Activated CD4-positive, alpha-beta memory T cell treated with anti-CD3 and anti-CD28 coated beads for 36 hours (primary cell): Measurements from ENCODE around the gene DOP1B. TPM values are rescaled to one million over a fixed set of nuclear protein-coding genes. Genes with fewer than 3 reads are reported as not detected.
"Not testable (repeated sequence)": the region's sequence is repeated elsewhere in the genome, so short reads cannot be mapped to it uniquely, and the experiment has no call there.

ENCODE experiments used
- CTCF ChIA-PET: fragments of 350-600 bp; sonication (Branson Sonifier 250); formaldehyde crosslinking; loops from one replicate; lab custom pipeline; 2021; ENCODE audit warnings: antibody characterized with exemption, inconsistent platforms; lab: Charles Lee
- POLR2A ChIA-PET: fragments of 350-600 bp; sonication (Branson Sonifier 250); formaldehyde crosslinking; loops from one replicate; lab custom pipeline; 2021; ENCODE audit warnings: antibody characterized with exemption; lab: Charles Lee
- DNase-seq: peaks from one replicate; pipeline ENCODE4 v3.0.0-alpha.2; 2020
- H3K27ac Mint-ChIP-seq: one replicate; pipeline ENCODE4 v1.8.0; 2021; ENCODE audit warnings: mixed read lengths
- H3K27me3 Mint-ChIP-seq: one replicate; pipeline ENCODE4 v1.8.0; 2021; ENCODE audit warnings: mixed read lengths
- H3K36me3 Mint-ChIP-seq: one replicate; pipeline ENCODE4 v1.8.0; 2021; ENCODE audit warnings: mixed read lengths
- H3K4me1 Mint-ChIP-seq: one replicate; pipeline ENCODE4 v1.8.0; 2021; ENCODE audit warnings: low read depth, mixed read lengths
- H3K4me3 Mint-ChIP-seq: one replicate; pipeline ENCODE4 v1.8.0; 2021; ENCODE audit warnings: mild to moderate bottlenecking, mixed read lengths
- H3K9me3 Mint-ChIP-seq: one replicate; pipeline ENCODE4 v1.8.0; 2021; ENCODE audit warnings: mixed read lengths
- intact Hi-C: fragments of 100-400 bp; cut with micrococcal nuclease; formaldehyde crosslinking; loops from one replicate; pipeline ENCODE4 v1.15.1; 2023
- total RNA-seq, 2 experiments: library from RNA; stranded (reverse); gene quantifications; one replicate each; pipeline ENCODE4 v1.2.3, GENCODE V29; 2021

The DOP1B gene
- total RNA-seq, 2 experiments from 2014 or later = 19.4 to 19.6 TPM

DNA sequence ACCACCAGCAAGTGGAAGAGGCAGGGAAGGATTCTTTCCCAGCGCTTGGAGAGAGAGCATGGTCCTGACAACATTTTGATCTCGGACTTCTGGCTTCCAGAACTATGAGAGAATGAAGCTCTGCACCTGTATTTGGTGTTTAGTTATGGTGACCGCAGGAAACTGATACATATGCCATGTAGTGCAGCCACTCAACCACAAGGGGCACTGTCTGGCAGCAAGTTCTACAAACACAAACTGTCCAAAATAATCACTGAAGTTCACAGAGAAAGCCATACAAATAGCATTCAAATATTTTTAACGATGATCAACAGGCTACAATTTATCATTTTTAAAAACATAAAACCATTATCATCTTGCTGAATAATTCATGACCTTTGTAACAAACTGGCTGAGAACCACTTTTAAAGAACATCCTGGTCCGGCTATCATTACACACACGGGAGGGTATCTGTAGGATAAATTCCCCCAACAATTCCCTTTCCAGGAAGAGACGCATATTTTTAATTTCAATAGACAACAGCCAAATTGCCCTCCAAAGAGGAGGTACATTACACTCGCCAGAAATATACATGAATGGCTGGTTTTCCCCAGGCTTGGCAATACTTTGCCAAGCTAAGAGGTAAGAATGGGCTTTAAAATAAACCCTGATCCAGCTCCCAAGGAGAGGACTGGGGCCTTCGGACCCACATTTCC is 31.0 kb upstream of the DOP1B start:
- ChIA-PET POLR2A (no interaction called here), CTCF (interaction anchor here (0.6 to 2.9 kb wide), 14 partner anchors 9 to 98 kb away, joined by 3 to 16 read pairs (median 4); no protein-coding TSS in a partner anchor)
- no peak overlapping the region for H3K27ac Mint-ChIP-seq
- H3K4me1 Mint-ChIP-seq = peaks cover 10% of the 10 kb centered on the region
- intact Hi-C loops = no loop called here
- peak; percentile 70 for DNase-seq
- no peak overlapping the region for H3K4me3 Mint-ChIP-seq
- H3K36me3 Mint-ChIP-seq = no peaks in the 10 kb centered on the region
- H3K27me3 Mint-ChIP-seq = no peaks in the 10 kb centered on the region
- no peaks in the 10 kb centered on the region for H3K9me3 Mint-ChIP-seq

DNA sequence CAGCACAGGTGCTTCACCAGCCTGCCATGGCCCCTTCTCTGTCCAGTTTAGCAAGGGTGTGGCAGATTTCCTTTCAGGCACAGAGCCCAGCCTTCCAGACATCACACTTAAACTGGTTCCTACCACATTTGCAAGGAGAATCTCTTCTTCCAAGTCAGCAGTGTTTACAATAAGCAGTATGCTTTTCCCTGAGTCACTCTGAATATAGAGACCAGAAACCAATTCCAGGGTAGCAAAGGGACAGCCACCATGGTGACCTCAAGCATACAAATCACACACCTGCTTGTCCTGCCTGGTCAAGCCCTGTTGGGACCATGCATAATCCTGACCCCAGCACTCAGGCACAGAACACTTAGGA is 30.4 kb upstream of the DOP1B start:
- DNase-seq = no peak
- Mint-ChIP-seq H3K27ac (no peak overlapping the region), H3K4me3 (no peak overlapping the region), H3K36me3 (no peaks in the 10 kb centered on the region), H3K27me3 (no peaks in the 10 kb centered on the region), H3K9me3 (no peaks in the 10 kb centered on the region), H3K4me1 (peaks cover 13% of the 10 kb centered on the region)
- CTCF ChIA-PET = interaction anchor here (0.6 to 2.9 kb wide), 13 partner anchors 10 to 97 kb away, joined by 3 to 16 read pairs (median 4); no protein-coding TSS in a partner anchor
- intact Hi-C loops = no loop called here
- POLR2A ChIA-PET = no interaction called here

GRCh38 chr21:36126621-36127110 is 30.0 kb upstream of the DOP1B start:
- POLR2A ChIA-PET = no interaction called here
- no peak overlapping the region for H3K27ac Mint-ChIP-seq

DNA sequence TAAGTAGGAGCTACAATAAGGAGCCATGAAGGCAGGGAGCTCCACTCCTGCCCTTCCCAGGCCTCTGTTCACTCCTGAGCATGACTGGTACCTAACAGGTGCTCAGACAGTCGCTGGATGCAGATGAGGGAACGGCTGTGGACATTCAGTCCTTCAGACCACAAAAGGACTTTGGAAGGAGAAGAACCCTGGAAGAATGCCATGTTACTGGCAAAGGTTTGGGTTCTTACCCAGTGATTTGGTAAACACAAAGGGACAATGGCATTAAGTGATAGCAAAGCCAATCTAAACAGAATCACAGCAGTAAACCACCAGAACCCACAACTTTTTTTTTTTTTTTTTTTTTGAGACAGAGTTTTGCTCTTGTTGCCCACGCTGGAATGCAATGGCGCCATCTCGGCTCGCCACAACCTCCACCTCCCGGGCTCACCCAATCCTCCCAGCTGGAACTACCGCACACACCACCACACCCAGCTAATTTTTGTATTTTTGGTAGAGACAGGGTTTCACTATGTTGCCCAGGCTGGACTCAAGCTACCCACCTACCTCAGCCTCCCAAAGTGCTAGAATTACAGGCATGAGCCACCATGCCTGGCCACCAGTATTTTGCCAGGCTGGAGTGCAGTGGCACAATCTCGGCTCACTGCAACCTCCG is 29.2 kb upstream of the DOP1B start:
- peaks cover 13% of the 10 kb centered on the region for H3K4me1 Mint-ChIP-seq
- H3K27me3 Mint-ChIP-seq = no peaks in the 10 kb centered on the region
- no peak overlapping the region for H3K4me3 Mint-ChIP-seq
- intact Hi-C loops = no loop called here
- H3K9me3 Mint-ChIP-seq = no peaks in the 10 kb centered on the region
- CTCF ChIA-PET = interaction anchor here (0.7 to 2.9 kb wide), 8 partner anchors 11 to 82 kb away, joined by 3 to 16 read pairs (median 4); partner anchors contain the start of gene CBR1
- POLR2A ChIA-PET = no interaction called here
- no peak overlapping the region for H3K27ac Mint-ChIP-seq
- DNase-seq = no peak
- H3K36me3 Mint-ChIP-seq = no peaks in the 10 kb centered on the region

More at GRCh38 chr21:36126621-36127110, 30.0 kb upstream of the DOP1B start:
- H3K4me3 Mint-ChIP-seq = no peak overlapping the region
- intact Hi-C loops = no loop called here
- H3K36me3 Mint-ChIP-seq = no peaks in the 10 kb centered on the region
- H3K9me3 Mint-ChIP-seq = no peaks in the 10 kb centered on the region
- no peaks in the 10 kb centered on the region for H3K27me3 Mint-ChIP-seq
- no peak for DNase-seq
- CTCF ChIA-PET = interaction anchor here (0.6 to 2.9 kb wide), 13 partner anchors 10 to 97 kb away, joined by 3 to 16 read pairs (median 4); partner anchors contain the start of gene CBR1
- H3K4me1 Mint-ChIP-seq = peaks cover 13% of the 10 kb centered on the region

DNA sequence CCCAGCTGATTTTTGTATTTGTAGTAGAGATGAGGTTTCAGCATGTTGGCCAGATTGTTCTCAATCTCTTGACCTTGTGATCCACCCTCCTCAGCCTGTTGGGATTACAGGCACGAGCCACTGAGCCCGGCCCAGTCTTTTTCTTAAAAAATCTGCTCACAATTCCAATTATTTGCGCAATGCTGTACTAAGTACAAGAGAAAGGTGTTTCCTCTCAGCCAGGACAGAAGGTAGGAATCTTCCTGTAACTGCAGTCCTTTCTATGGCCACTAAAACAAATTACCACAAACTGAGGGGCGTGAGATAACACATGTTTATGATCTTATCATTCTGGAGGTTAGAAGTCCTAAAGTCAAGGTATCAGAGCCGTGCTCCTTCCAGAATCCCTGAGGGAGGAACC is 28.6 kb upstream of the DOP1B start:
- Mint-ChIP-seq H3K4me3 (no peak overlapping the region), H3K36me3 (no peaks in the 10 kb centered on the region), H3K9me3 (no peaks in the 10 kb centered on the region), H3K27me3 (no peaks in the 10 kb centered on the region), H3K27ac (no peak overlapping the region), H3K4me1 (peaks cover 13% of the 10 kb centered on the region)
- DNase-seq = no peak
- CTCF ChIA-PET = no interaction called here
- intact Hi-C loops = no loop called here
- POLR2A ChIA-PET = no interaction called here

GRCh38 chr21:36129219-36129618 is 27.4 kb upstream of the DOP1B start:
- peak overlapping the region; percentile 32 for H3K4me3 Mint-ChIP-seq
- no peaks in the 10 kb centered on the region for H3K36me3 Mint-ChIP-seq
- no peak for DNase-seq
- no peaks in the 10 kb centered on the region for H3K27me3 Mint-ChIP-seq
- H3K27ac Mint-ChIP-seq = no peak overlapping the region
- peaks cover 17% of the 10 kb centered on the region for H3K4me1 Mint-ChIP-seq
- intact Hi-C loops = no loop called here
- no peaks in the 10 kb centered on the region for H3K9me3 Mint-ChIP-seq
- ChIA-PET POLR2A (no interaction called here), CTCF (no interaction called here)

DNA sequence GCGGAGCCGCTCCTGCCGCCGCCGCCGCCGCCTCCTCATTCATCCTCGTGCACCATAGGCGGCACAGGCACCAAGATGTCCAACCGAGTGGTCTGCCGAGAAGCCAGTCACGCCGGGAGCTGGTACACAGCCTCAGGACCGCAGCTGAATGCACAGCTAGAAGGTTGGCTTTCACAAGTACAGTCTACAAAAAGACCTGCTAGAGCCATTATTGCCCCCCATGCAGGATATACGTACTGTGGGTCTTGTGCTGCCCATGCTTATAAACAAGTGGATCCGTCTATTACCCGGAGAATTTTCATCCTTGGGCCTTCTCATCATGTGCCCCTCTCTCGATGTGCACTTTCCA is 26.2 kb upstream of the DOP1B start:
- DNase-seq, POLR2A ChIA-PET, H3K36me3 Mint-ChIP-seq, H3K9me3 Mint-ChIP-seq, CTCF ChIA-PET, intact Hi-C loops, H3K27me3 Mint-ChIP-seq: not testable (repeated sequence)
- Mint-ChIP-seq H3K4me1 (peaks cover 21% of the 10 kb centered on the region), H3K4me3 (peak overlapping the region; percentile 74), H3K27ac (peak overlapping the region; percentile 18)

GRCh38 chr21:36130839-36131238 is 25.8 kb upstream of the DOP1B start:
- POLR2A ChIA-PET, H3K9me3 Mint-ChIP-seq, H3K27me3 Mint-ChIP-seq, H3K36me3 Mint-ChIP-seq, DNase-seq, H3K27ac Mint-ChIP-seq, CTCF ChIA-PET, intact Hi-C loops: not testable (repeated sequence)
- Mint-ChIP-seq H3K4me3 (peak overlapping the region; percentile 74), H3K4me1 (peaks cover 18% of the 10 kb centered on the region)

- CTCF ChIA-PET = no interaction called here
- Mint-ChIP-seq H3K36me3 (peaks cover 1% of the 10 kb centered on the region), H3K9me3 (no peaks in the 10 kb centered on the region), H3K27me3 (no peaks in the 10 kb centered on the region), H3K4me3 (no peak overlapping the region), H3K4me1 (peaks cover 18% of the 10 kb centered on the region), H3K27ac (no peak overlapping the region)
- POLR2A ChIA-PET = no interaction called here
- intact Hi-C loops = no loop called here
- DNase-seq = no peak
Measured at GRCh38 chr21:36132696-36133095, 23.9 kb upstream of the DOP1B start.

- intact Hi-C loops = loop anchor here (1.0 kb wide), 2 partner anchors 21 to 185 kb away; partner anchors contain the start of genes DOP1B and MORC3
- Mint-ChIP-seq H3K27me3 (no peaks in the 10 kb centered on the region), H3K36me3 (peaks cover 5% of the 10 kb centered on the region), H3K4me3 (peak within 1 kb of the TSS; percentile 91), H3K27ac (peak within 1 kb of the TSS; percentile 92), H3K4me1 (peaks cover 16% of the 10 kb centered on the region), H3K9me3 (no peaks in the 10 kb centered on the region)
- peak; percentile 76 for DNase-seq
- CTCF ChIA-PET = interaction anchor here (0.7 kb wide), 1 partner anchor 21 kb away, joined by 3 read pairs; no protein-coding TSS in a partner anchor
- POLR2A ChIA-PET = interaction anchor here (0.8 to 1.0 kb wide), 2 partner anchors 20 to 185 kb away, joined by 3 to 4 read pairs; partner anchors contain the start of gene MORC3
Measured at GRCh38 chr21:36134803-36135390, 21.7 kb upstream of the DOP1B start, which contains the start of gene CBR3. Gene CBR3, plus strand, starts transcription at chr21:36135079. Its CDS starts 114 bp downstream, at chr21:36135193.

- H3K4me3 Mint-ChIP-seq = peak overlapping the region; percentile 91
Measured at GRCh38 chr21:36135391-36136102, 21.1 kb upstream of the DOP1B start.

More at GRCh38 chr21:36135391-36136102, 21.1 kb upstream of the DOP1B start:
- intact Hi-C loops = loop anchor here (1.0 kb wide), 2 partner anchors 21 to 185 kb away; partner anchors contain the start of genes DOP1B and MORC3
- Mint-ChIP-seq H3K36me3 (peaks cover 5% of the 10 kb centered on the region), H3K27me3 (no peaks in the 10 kb centered on the region), H3K4me1 (peaks cover 13% of the 10 kb centered on the region), H3K27ac (peak overlapping the region; percentile 78), H3K9me3 (no peaks in the 10 kb centered on the region)
- DNase-seq = peak; percentile 79
- POLR2A ChIA-PET = interaction anchor here (1.0 to 1.3 kb wide), 2 partner anchors 184 to 185 kb away, joined by 3 to 4 read pairs; partner anchors contain the start of gene MORC3
- CTCF ChIA-PET = interaction anchor here (0.7 to 1.0 kb wide), 3 partner anchors 15 to 196 kb away, joined by 3 to 4 read pairs (median 3); no protein-coding TSS in a partner anchor
